Measurements from ENCODE around the gene TYRP1.

DNA sequence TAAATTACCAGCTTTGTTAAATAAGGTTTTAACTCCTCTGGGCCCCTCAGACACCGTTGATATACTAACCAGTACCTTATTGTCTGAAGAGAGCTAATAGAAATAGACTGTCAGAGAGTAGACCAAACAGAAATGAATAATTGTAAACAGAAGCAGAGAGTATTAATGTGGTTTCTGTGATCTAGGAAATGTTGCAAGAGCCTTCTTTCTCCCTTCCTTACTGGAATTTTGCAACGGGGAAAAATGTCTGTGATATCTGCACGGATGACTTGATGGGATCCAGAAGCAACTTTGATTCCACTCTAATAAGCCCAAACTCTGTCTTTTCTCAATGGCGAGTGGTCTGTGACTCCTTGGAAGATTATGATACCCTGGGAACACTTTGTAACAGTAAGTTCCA is 5.1 kb downstream of the TYRP1 start:
- TF ChIP-seq, protein P1, sequence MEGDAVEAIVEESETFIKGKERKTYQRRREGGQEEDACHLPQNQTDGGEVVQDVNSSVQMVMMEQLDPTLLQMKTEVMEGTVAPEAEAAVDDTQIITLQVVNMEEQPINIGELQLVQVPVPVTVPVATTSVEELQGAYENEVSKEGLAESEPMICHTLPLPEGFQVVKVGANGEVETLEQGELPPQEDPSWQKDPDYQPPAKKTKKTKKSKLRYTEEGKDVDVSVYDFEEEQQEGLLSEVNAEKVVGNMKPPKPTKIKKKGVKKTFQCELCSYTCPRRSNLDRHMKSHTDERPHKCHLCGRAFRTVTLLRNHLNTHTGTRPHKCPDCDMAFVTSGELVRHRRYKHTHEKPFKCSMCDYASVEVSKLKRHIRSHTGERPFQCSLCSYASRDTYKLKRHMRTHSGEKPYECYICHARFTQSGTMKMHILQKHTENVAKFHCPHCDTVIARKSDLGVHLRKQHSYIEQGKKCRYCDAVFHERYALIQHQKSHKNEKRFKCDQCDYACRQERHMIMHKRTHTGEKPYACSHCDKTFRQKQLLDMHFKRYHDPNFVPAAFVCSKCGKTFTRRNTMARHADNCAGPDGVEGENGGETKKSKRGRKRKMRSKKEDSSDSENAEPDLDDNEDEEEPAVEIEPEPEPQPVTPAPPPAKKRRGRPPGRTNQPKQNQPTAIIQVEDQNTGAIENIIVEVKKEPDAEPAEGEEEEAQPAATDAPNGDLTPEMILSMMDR (IDR thresholded peaks at IDR 0.05), result no peak
- no peak for TF ChIP-seq POLR2A (IDR thresholded peaks at IDR 0.05)

All from ovary (tissue), 3 donors.